GM19324 (cell line): ENCODE measurements around the gene FBXO46.

Experiments
- ATAC-seq: cut with Tn5 transposase; IDR thresholded peaks from one replicate; pipeline ENCODE4 v1.9.1; 2021; ENCODE audit warnings: mild to moderate bottlenecking, moderate library complexity; ENCODE audit not compliant: unreplicated experiment, low FRiP score

FBXO46 gene, protein sequence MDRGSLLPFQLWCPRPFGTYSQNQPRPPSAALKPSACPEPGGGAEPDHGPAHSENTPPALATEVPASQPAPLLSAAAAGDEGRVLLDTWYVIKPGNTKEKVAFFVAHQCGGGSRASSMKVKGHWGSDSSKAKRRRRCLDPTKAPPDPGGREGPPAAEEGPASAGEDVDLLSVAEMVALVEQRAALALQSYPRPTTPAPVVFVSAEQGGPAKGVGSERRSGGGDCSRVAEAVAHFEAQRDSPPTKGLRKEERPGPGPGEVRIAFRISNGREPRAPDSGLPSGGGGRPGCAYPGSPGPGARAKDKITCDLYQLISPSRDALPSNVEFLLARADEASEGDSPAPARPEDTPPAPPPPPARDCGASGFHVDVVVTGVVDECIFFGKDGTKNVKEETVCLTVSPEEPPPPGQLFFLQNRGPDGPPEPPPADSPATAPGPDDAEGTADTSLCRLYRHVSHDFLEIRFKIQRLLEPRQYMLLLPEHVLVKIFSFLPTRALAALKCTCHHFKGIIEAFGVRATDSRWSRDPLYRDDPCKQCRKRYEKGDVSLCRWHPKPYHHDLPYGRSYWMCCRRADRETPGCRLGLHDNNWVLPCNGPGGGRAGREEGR

DNA sequence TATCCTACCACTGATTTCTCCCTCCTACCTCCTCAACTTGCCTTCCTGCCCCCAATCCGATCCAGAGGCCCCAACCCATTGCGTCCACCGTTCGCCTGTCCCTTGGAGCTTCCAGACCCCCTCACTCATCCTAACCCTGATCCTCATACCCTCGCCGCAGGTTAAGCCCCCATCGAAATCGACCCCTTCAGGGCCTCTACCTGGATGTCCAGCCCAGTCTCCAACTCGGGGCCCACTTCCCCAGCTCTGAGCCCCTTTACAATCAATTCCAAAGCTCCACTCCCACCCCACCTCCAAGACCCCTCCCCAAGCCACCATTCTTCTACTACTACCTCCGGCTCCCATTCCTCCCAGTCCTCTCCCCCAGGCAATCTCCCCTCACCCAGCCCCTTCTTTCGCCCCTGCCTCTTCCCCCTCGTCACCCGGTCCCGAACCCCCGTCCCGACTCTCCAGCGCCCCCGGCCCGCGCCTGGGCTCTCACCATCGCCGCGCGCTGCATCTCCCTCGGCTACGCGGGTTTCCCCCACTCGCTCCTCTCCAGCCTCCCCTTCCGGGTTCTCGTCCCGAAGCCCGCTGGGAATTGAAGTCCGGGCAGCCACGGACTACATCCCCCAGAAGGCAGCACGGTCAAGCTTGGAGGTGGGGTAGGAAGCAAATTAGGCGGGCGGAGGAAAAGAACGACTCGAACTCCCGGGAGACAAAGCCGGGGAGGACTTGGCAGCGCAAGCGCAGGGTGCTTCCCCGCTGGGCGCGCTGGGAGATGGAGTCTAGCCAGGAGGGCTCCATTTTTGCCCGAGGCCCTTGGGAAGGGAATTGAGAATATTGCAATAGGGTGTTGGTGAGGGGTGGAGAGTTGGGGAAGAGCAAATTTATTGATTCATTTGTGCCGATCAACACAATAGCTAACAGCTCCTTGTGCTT, at the start of gene FBXO46:
Gene FBXO46 (minus strand): TSS at position 529 of the 921 bp plus-strand sequence. CDS start 17,401 bp downstream, outside the sequence.
- peak; percentile 94 for ATAC-seq

DNA sequence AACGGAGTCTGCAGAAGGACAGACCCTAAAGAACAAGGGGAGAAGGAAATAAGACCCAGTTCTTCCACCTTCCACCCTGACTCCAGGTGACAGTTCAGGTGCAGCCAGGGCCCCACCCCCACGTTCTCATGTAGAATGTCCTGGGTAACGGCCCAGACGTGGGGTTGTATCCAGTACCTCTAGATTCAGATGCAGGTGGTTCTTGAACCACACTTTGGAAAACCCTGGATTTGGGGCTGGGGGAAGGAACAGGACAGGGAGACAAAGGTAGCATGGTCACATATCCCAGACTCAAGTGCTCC, 49.4 kb upstream of the FBXO46 start:
- ATAC-seq: no peak

DNA sequence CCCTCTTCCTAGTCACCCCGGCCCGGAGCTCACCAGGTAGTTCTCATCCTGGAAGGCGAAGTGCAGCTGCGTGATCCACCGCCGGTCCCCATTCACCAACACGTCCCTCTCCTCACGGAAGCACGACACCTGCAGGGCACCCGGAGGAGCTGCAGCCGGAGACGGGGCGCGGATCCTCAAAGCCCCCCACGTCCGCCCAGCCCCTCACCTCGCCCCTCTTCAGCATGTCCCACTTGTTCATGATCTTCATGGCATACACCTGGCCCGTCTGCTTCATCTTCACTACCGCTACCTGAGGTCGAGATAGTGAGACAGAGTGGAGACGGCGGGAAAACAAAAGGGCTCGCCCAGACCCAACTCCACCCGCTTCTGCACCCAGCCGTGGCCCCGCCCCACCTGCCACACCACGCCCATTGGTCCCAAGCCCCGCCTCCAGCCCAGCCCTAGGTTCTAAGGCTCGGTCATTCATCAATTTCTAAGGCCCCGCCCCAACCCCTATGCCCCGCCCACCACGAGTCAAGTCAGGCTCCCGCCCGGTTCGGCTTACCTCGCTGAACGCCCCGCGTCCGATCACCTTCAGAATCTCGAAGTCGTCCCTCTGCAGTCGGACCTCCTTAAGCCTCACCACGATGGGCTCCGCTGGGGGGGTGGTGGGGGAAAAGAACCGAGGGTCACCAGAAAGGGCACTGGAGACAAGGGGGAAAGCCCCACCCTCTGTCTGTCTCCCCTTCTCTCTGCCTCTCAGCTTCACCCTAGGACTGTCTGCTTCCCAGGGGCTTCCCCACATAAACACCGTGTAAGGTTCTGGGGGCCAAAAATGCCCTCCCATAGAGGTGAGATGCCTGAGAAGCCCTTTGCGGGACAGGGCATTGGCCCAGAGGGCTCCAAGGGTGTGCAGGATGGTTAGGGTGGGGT, 48.8 kb upstream of the FBXO46 start:
- ATAC-seq: peak; percentile 59

DNA sequence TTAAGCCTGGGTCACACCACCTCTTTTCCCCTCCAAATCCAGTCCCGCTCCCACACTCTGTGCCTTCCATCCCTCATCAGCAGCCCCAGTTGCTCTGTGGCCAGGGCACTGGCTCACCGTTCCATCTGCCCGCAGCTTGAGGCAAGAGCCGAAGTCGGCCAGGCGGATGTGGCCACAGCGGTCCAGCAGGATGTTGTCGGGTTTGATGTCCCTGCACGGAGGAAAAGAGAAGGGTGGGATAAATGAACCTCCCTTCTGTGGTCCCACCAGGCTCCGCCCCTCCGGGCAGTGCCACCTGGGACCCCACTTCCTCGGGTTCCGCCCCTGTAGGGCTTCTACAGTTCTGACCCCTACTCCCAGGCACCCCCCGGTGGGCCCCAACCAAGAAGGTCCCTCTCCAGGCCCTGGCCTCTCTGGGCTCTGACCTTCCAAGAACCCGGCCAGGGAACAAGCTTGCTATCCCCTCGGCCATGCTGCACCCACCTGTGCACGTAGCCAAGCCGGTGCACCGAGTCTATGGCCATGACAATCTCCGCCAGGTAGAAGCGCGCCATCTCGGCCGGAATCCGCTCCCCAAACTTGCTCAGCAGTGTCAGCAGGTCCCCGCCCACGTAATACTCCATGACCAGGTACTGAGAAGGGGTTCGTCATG, 47.4 kb upstream of the FBXO46 start:
- no peak for ATAC-seq

DNA sequence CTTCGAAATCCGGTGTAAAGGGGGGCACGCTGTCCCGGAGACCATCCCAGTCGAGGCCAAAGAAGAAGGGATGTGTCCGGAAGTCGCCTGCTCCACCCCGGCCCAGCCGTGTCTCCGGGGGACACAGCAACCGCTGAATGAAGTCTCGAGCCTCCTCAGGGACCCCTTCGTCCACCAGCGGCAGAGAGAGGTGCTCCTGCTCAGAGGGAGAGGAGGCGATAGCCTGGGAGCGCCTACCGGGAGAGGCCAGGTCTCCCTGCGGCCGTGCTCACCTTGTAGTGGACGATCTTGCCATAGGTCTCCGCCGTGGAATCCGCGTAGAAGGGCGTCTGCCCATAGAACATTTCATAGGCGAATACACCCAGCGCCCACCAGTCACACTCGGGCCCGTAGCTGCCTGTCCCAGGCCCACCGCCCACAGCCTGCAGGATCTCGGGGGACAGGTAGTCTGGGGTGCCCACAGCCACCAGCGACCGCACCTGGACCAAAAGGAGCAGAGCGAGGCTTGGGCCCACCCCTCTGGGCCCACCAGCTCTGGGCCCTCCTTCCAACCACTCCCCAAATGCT, 46.8 kb upstream of the FBXO46 start:
- ATAC-seq: no peak

DNA sequence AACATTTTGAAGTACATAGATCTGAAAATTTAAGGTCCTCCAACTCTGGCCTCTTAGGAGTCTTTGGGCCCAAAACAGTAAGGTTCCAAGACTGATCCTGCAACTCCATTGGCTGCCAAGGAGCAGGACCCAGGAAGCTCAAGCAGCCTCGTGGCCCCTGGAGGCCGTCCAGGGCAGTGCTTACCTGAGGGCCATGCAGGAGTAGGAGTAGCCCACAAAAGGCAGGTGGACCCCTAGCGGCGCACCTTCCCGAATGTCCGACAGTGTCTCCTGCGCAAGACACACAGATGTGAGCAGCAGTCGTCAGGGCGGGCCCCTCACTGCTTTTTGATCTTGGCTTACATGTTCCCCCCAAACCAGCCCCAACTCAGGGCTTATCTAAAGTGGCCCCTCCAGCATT, 44.1 kb upstream of the FBXO46 start:
- no peak for ATAC-seq

DNA sequence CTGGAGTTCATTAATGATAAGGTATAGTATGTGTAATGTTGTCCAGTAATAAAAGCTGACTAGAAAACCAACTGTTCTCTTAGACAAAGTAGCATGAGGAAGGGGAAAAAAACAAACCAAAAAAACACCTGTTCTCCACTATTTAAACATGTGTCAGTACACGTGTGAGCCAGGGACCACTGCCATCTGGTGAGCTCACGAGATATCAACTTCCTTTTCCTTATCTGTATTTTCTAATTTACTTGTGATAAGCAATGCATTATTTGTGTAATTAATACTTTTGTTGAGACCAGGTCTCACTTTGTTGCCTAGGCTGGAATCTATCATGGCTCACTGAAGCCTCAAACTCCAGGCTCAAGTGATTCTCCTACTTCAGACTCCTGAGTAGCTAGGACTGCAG, 42.7 kb upstream of the FBXO46 start:
- ATAC-seq: no peak

DNA sequence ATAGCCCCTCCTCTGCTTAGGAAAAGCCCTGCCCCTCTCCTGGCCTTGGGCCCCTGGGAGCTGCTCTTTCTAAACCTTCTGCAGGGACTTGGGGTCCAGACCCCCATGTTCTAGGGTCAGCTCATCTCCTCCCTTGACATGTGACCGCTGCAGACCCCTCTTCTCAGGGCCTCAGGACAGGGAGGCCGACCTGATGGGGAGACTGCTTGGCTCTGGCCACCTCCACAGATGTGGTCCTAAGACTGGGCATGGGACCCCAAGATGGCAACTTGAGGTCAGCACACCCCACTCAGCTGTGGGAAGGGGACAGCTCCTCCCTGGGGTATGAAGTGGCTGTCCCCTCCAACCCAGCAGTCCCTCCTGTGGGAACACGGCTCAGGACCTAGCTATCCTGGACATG, 42.2 kb upstream of the FBXO46 start:
- ATAC-seq: no peak

DNA sequence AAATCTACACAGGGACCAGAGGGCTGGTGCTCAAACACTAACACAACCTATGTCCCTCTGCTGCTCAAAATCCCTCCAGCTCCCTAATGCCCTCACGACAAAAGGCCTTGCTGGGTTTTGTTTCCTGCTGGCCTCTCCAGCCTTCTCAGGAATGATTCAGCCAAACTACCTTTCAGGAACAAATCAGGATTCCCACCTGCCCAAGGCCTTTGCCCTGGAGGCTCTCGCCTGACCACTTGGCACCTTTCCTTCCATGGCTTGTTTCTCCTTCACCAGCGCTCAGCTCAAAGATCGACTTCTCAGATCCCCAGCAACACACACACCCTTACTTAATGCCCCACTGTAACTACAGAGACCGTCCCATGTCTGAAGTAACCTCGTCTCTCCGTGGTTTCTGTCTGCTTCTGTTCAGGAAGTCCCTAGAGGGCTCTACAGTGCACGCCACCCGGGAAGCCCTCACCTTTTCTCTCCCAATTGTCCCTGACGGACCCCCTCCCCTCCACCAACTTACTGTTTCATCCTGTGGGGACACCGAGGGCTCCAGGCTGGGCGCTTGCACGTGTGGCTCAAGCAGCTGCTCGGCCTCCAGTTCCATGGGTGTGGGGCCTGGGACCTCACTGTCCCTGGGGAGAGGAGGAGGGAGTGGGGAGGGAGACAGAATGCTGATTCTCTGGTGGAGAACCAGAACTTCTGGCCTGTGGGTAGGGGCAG, 41.6 kb upstream of the FBXO46 start:
- ATAC-seq: no peak

DNA sequence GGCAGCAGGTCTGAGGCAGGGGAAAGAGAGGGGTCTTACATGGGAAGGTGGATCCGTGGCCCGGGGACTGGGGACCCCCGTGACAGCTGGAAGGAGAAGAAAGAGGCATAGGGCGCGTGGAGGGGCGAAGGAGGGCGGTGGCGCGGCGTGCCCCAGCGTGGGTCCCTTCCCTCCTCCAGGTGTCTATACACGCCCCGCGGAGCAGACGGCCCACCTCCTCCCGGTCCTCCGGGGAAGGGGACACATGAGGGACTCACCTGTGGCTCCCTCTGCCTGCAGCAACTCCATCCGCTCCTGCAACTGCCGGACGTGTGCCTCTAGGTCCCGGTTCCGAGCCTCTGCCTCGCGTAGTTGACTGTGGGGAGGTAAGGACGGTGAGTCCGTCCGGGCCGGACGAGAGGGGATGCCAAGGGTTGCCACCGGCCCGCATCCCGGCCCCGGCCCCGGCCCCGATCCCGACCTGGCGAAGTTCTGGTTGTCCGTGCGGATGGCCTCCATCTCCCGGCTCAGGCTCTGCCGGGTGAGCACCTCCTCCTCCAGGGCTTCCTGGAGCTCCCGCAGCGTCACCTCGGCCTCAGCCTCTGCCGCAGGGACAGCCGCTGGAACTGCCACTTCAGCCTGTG, 40.7 kb upstream of the FBXO46 start:
- no peak for ATAC-seq

DNA sequence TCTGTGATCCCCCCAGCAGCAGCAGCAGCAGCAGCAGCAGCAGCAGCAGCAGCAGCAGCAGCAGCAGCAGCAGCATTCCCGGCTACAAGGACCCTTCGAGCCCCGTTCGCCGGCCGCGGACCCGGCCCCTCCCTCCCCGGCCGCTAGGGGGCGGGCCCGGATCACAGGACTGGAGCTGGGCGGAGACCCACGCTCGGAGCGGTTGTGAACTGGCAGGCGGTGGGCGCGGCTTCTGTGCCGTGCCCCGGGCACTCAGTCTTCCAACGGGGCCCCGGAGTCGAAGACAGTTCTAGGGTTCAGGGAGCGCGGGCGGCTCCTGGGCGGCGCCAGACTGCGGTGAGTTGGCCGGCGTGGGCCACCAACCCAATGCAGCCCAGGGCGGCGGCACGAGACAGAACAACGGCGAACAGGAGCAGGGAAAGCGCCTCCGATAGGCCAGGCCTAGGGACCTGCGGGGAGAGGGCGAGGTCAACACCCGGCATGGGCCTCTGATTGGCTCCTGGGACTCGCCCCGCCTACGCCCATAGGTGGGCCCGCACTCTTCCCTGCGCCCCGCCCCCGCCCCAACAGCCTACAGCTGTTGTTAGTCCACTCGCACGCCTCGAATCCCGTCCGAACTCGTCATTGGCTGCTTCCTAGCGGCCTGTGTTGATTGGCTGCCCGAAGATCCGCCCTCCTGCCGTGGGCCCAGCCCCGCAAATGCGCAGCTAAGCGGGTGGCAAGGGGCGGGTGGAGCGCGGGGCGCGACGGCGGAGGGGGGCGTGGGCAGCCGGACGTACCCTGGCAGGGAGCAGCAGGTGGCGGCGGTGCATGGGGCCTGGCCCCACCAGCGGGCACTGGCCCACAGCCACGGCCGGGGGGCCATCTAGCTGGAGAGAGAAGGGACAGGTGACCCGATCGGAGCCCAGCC, 39.8 kb upstream of the FBXO46 start:
- peak; percentile 47 for ATAC-seq

DNA sequence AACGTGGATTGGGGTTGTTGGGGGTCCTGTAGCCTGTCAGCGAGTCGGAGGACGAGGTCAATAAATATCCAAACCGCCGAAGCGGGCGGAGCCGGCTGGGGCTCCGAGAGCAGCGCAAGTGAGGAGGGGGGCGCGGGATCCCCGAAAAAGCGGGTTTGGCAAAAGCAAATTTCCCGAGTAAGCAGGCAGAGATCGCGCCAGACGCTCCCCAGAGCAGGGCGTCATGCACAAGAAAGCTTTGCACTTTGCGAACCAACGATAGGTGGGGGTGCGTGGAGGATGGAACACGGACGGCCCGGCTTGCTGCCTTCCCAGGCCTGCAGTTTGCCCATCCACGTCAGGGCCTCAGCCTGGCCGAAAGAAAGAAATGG, 39.1 kb upstream of the FBXO46 start:
- ATAC-seq: no peak

DNA sequence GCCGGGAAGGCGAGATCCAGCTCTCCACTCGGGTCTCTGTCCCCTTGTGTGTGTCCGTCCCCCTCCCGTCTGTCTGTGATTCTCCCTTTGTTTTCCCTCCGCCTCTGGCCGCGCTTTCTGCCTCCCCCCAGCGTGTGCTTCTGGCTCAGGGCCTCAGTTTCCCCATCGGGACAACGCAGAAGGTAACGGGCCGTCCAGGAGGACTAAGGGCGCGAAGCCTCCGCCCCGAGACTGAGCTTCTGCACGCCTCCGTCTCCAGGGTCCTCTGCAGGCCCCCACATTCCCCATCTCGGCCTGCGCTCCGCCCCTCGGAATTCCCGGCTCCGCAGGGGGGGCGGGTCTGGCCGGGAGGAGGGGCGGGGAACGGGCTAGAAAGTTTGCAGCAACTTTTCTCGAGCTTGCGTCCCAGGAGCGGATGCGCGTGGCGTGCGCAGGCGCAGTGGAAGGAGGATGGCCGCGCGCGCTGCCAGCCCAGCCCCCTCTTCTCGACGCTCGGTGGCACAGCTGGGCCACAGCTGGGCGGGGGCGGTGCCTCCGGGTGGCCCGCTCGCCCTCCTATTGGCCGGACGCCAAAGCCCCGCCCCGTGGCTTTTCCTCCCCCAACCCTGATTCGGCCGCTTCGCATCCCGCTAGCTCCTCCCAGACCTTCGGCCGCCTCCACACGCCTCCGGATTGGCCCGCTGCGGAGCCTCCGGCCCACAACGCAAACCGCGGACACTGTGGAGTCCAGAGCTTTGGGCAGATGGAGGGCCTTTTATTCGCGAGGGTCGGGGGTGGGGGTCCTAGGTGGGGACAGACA, 38.5 kb upstream of the FBXO46 start, which contains the start of gene SIX5:
Gene SIX5 (minus strand): TSS at position 269 of the 799 bp plus-strand sequence. CDS start 408 bp downstream, outside the sequence.
- ATAC-seq: peak; percentile 75

DNA sequence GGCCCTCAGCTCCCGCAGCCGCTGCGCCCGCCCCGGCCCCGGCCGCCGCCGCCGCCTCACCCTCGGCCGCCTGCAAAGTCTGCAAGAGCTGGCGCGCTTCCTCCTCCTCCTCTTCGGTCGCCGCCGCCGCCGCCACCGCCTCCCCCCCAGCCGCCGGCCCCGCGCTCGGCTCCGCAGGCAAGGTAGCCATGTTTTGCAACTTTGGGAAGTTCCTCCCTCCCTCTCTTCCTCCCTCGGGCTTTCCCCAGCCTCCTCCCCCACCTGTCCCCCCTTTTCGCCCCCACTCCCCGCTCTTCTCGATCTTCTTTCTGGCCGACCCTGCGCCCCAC, 37.9 kb upstream of the FBXO46 start:
- ATAC-seq: no peak

DNA sequence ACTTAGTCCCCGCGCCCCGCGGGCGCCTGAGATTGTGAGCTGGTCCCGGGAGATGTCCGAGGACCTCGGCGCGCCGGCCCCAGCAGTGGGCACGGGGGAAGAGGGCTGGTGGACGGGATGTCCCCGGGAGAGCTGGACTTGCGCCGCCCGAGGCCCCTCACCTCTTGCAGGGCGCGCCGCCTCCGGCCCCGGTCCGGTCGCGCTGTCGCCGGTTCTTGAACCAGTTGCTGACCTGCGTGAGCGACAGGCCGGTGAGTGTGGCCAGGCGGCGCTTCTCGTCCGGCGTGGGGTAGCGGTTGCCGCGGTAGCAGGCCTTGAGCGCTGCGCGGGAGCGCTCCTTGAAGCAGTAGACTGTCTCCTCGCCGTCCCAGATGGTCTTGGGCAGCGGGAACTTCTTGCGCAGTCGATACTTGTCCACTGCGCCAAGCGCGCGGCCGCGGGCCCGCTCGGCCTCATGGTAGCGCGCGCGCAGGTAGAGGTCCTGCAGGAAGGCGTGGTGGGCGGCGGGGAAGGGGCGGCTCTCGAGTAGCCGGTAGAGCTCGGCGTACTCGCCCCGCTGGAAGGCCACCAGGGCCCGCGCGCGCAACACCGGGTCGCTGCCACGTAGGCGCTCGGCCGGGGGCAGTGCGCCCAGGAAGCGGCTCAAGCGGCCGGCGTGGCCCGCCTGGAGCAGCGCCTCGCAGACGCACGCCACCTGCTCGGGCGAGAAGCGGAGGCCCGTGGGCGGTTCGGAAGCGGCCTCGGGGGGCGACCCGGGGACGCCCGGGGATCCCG, 37.4 kb upstream of the FBXO46 start:
- ATAC-seq: no peak

DNA sequence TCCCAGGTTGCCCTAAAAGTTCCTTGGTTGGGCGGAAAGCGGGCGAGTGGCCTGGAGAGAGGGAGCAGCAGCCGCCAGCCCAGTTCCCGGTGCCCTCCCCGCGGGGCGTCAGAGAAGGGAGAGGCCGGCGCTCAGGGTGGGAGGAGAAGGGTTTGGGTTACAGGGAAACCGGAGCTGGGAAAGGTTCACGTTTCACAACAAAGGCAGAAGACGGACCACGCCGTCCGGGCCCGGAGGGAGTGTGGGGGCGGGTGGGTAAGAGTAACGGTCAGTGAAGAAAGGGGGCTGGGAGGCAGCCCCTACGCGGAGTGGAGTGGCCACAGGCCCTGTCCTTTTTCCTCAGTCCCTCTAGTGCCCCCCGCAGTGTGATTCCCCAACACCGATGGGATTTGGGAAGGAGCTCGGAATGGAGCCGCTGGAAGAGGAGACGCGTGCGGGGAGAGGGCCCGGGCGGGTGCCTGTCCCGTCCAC, 36.7 kb upstream of the FBXO46 start:
- no peak for ATAC-seq
